Activated T-cell treated with anti-CD3 and anti-CD28 coated beads for 24 hours (primary cell): ENCODE data around the gene FIBCD1.

ENCODE experiments used
- DNase-seq: peaks from one replicate; pipeline ENCODE4 v3.0.0-alpha.2; 2020; ENCODE audit warnings: low read depth

FIBCD1 gene

GRCh38 chr9:130895038-130895437, 44.0 kb downstream of the FIBCD1 start:
- DNase-seq: no peak

GRCh38 chr9:130894546-130894945, 44.5 kb downstream of the FIBCD1 start:
- no peak for DNase-seq

GRCh38 chr9:130893341-130894101, 45.5 kb downstream of the FIBCD1 start:
- no peak for DNase-seq

DNA sequence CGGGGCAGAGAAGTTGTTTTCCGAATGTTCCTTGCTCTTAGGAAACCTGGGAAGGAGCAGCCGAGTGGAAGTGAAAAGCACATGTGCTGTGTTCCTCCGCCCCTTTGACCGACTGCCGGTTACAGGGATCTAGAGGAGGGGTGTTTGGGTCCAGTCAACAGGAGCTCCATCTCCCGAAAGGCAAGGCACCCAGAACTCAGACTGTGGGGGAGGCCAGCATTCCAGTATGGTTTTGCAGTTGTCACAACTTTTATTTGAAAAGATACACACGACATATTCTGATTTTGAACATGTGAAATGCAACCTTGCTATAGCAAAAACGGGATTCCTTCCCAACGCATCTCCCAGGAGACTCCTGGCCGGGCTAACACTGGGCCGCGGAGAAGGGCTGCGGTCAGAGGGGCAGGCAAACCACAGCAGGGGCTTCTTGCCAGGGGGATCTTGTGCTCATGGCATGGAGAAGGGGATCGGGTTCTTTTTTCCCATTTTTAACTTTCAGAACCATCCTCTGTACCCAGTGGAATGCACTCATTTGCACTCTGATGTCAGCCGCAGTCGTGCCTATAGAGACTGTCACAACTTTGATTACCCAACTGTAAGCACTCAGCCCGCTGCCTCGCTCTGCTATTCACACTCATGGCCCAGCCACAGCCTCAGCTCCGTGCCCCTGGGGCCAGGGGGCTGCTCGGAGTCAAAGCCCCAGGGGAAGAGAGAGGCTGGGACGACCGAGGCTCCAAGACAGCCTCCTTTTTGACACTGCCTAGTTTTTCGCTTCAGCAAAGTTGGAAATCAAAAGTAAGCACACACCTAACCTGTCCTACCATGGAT, 46.4 kb downstream of the FIBCD1 start:
- no peak for DNase-seq

DNA sequence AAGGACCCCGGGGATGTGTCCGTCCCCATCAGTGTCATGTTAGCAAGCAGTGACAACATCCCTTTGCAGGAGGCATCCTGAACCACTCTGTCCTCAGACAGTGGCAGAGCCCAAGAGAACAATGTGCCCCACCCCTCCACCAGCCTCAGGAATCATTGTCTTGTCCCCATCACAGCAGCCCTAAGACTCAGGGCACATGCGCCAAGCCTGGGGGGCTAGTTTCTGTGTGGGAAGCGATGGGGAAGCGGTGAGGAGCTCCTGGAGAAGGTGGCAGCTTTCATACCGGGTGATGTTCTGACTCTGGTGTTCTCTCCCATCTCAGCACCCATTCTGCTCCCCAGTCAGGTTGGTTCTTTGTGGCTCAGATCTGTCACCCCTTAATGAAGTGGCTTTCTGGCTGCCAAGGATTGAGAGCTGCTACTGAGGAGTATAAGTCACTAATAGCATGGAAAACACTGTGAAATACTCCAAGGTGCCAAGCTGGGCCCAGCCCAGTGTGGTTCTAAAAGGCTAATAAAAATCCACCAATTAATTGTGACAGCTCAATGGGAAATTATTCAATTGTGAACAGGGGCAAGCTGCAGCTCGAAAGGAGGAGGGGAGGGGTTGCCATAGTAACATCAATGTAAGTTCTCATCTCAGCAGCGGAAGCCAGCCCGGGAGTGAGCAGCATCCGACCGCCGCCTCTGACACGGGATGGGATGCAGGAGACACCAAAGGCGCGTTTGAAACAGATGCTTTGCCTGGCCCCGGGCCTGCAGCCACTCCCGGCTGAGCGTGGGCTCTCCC, 47.2 kb downstream of the FIBCD1 start:
- no peak for DNase-seq

DNA sequence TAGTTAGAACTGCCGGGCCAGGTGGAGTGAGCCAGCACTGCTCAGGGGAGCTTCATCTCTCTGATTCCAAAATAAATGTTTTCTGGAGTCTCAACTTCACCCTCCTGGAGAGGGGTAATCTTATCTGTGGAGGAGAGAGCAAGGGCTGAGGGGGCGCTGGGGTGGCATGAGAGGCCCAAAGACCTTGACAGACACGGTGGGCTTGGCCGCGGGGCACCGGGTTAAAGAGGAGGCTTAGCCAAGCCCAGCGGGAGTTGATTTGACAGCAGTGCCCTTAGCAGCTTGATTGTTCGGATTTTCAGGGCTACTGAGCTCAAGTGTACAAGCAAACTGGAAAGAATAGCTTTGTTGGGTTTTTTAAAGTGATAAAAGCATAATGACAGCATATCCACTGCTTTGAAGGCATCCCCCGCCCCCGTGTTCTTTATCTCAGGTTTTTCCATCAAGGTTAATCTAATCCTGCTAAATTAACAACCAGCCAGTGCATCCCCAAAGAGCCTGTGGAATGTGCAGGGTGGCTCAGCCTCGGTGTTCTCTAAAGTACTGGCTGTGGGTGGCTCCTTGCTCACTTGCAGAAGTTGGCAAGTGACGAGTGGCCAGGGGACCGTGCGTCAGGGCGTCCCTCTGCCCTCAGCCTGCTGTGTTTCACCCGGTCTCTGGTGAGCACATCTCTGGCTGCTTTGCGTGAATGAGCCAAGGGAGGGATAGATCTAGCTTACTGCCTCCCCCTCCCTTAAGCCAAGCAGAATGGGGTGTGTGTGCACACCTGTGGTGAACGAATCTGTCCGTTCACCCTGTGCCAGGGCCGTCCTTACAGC, 48.0 kb downstream of the FIBCD1 start:
- no peak for DNase-seq

GRCh38 chr9:130890124-130890523, 48.9 kb downstream of the FIBCD1 start:
- DNase-seq: no peak

GRCh38 chr9:130888146-130888885, 50.7 kb downstream of the FIBCD1 start:
- DNase-seq: no peak

GRCh38 chr9:130887494-130888144, 51.4 kb downstream of the FIBCD1 start:
- DNase-seq: no peak

GRCh38 chr9:130886981-130887380, 52.1 kb downstream of the FIBCD1 start:
- no peak for DNase-seq

- no peak for DNase-seq
Observed at GRCh38 chr9:130885484-130886375, 53.3 kb downstream of the FIBCD1 start.

- DNase-seq: no peak
Observed at GRCh38 chr9:130884542-130885483, 54.2 kb downstream of the FIBCD1 start.

DNA sequence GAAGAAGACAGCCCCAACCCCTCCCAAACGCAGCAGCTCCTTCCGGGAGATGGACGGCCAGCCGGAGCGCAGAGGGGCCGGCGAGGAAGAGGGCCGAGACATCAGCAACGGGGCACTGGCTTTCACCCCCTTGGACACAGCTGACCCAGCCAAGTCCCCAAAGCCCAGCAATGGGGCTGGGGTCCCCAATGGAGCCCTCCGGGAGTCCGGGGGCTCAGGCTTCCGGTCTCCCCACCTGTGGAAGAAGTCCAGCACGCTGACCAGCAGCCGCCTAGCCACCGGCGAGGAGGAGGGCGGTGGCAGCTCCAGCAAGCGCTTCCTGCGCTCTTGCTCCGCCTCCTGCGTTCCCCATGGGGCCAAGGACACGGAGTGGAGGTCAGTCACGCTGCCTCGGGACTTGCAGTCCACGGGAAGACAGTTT, 54.9 kb downstream of the FIBCD1 start:
- DNase-seq: no peak

DNA sequence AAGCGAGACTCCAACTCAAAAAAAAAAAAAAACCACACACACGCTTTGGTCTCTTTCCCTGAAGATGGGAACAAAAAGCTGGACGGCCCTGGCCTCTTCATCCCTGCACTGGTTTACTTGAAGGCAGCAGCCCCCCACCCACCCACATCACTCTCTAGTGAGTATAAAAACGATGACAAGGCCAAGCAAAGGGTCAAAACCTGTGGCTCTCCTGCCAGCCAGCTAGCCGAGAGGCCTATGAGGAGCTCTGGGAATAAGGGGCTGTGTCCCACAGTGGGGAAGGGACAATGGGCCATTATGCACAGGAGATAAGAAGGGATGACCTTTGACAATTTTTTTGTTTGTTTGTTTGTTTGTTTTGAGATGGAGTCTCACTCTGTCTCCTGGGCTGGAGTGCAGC, 55.6 kb downstream of the FIBCD1 start:
- DNase-seq: no peak

DNA sequence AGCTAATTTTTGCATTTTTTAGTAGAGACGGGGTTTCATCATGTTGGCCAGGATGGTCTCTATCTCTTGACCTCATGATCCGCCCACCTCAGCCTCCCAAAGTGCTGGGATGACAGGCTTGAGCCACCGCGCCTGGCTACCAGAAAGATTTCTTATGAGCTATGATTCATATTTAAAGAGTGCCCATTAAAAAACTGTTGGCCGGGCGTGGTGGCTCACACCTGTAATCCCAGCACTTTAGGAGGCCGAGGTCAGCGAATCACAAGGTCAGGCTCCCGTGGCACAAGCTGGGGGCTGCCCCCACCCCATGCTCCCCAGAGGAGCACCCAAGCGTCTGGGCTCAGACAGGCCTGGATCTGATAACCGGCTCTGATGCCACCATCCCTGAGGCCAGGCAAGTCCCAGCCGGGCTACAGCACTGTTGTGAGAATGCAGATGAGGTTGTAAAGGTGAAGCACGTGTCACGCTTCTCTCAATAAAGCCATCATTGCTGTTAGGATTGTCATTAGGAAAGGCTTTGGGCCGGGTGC, 56.3 kb downstream of the FIBCD1 start:
- DNase-seq: no peak

DNA sequence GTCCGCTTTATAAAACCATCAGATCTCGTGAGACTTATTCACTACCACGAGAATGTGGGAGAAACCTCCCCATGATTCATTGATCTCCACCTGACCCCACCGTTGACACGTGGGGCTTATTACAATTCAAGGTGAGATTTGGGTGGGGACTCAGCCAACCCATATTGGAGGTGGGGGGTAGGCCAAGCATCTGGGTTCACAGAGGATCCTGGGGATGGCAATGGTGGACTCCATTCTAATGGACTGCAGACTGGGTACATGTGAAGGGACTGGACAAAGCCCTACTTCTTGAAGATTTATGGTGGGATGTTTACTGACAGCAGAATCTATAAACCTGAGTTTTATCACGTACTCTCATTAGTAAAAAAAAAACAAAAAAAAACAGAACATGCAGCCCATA, 57.5 kb downstream of the FIBCD1 start:
- DNase-seq: no peak

DNA sequence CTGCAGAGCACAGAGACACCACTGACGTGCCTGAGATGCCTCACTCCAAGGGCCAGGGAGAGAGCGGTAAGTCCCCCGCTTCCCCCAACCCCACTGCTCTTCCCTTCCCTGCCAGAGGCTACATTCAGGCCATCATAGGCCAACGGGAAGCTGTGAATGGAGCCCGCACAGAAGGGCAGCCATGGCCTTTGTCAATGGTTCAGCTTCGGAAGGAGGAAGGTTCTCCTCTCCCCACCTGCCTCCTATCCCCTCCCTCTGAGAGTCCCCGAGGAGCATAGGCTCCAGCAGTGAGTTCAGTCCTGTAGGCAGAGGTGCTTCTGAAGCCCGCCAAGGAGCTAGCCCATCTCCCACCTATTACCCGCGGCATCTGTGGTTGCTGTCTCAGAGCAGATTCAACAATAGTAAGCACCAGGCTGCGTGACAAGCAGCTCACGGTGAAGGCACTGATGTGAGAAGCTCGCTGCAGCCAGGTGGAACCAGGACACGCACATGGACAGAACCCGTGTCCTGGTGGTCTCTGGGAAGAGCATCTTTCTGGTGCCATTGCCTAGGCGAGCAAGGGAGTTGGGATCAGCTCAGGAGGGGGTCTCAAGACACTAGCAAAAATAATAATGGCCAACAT, 58.3 kb downstream of the FIBCD1 start:
- no peak for DNase-seq
